K562 (cell line): Measurements from ENCODE around the gene TKT. TPM values are rescaled to one million over a fixed set of nuclear protein-coding genes. Genes with fewer than 3 reads are reported as not detected.

Experiments
- AFF1 ChIP-seq, 2 experiments: fragments of 450-650 bp; IDR thresholded peaks; 2 replicates each; pipeline ENCODE4 v1.6.1; 2018; ENCODE audit warnings: mild to moderate bottlenecking in 2 of 2, low read depth in 1 of 2; ENCODE audit not compliant: partially characterized antibody in 2 of 2
- CBX3 ChIP-seq, 2 experiments: IDR thresholded peaks; 1 replicate in 1 of 2; 2 replicates in 1 of 2; pipeline ENCODE4 v1.6.1; 2012; ENCODE audit warnings: inconsistent platforms in 2 of 2, low read length in 2 of 2, borderline replicate concordance in 1 of 2, control low read depth in 1 of 2
- EGR1 ChIP-seq: fragments of 450-650 bp; conservative IDR thresholded peaks from 2 replicates; pipeline ENCODE4 v1.6.1; 2017; ENCODE audit warnings: mild to moderate bottlenecking
- NFIC ChIP-seq: fragments of 450-650 bp; IDR thresholded peaks from 2 replicates; pipeline ENCODE4 v1.6.1; 2017; ENCODE audit warnings: mild to moderate bottlenecking, inconsistent platforms
- RNF2 ChIP-seq: sonication (generic); IDR thresholded peaks from 2 replicates; pipeline ENCODE4 v1.6.1; 2016
- TFAP4 ChIP-seq: sonication (generic); formaldehyde crosslinking; IDR thresholded peaks from 2 replicates; pipeline ENCODE4 v1.8.0; 2022; ENCODE audit warnings: missing genetic modification reagents, mild to moderate bottlenecking, moderate library complexity, borderline replicate concordance
- THRA ChIP-seq: fragments of 450-650 bp; IDR thresholded peaks from 2 replicates; pipeline ENCODE4 v1.6.1; 2017; ENCODE audit warnings: mild to moderate bottlenecking, moderate library complexity
- ZNF175 ChIP-seq: fragments of 200-800 bp; sonication (Bioruptor generic); IDR thresholded peaks from 2 replicates; pipeline ENCODE4 v1.6.1; 2016; ENCODE audit warnings: low read depth, mild to moderate bottlenecking, missing genetic modification characterization, missing compliant biosample characterization
- ZNF277 ChIP-seq: fragments of 250-450 bp; sonication (Bioruptor Pico); IDR thresholded peaks from 2 replicates; pipeline ENCODE4 v1.8.0; 2022; ENCODE audit warnings: inconsistent platforms, mild to moderate bottlenecking, moderate library complexity, borderline replicate concordance
- ZNF318 ChIP-seq, 2 experiments: fragments of 450-650 bp; IDR thresholded peaks; 2 replicates each; pipeline ENCODE4 v1.6.1; 2016; ENCODE audit warnings: mild to moderate bottlenecking in 2 of 2, borderline replicate concordance in 1 of 2, low read depth in 1 of 2, moderate library complexity in 1 of 2
- polyA plus RNA-seq, 8 experiments: library from polyadenylated mRNA; depleted of rRNA in 4 of 8; stranded (reverse) in 5 of 8; unstranded in 3 of 8; fragments of >200 nt; fragmentation: Nextera tagmentation in 2 of 8; fragmentation: Illumina TruSeq in 1 of 8; extraction: Ambion mirVana in 2 of 8; extraction: Trizol in 1 of 8; gene quantifications; 2 replicates each; pipeline versions ENCODE4 v1.2.1 to v1.2.3, GENCODE V29; 2011 to 2014; ENCODE audit warnings: inconsistent platforms in 1 of 8, missing spikeins in 1 of 8
- total RNA-seq, 7 experiments: library from RNA; depleted of rRNA in 6 of 7; stranded (reverse); fragments of >200 nt in 6 of 7; fragmentation: Illumina TruSeq in 2 of 7; extraction: Trizol in 2 of 7; gene quantifications; 2 replicates each; pipeline versions ENCODE4 v1.2.1 to v1.2.3, GENCODE V29; 2011 to 2021; ENCODE audit warnings: low replicate concordance in 1 of 7

The TKT gene
- total and polyA plus RNA-seq, 9 of the 15 experiments (the other 6 are each of a cell fraction or from before 2014, with no cell fraction given) = 58.1 to 401 (median 187) TPM

- TF ChIP-seq AFF1 (IDR thresholded peaks at IDR 0.05; ENCODE audit: low read depth in 1 of 2, partially characterized antibody in 2 of 2) (no peak), ZNF318 (IDR thresholded peaks at IDR 0.05; ENCODE audit: borderline replicate concordance in 1 of 2, low read depth in 1 of 2) (no peak), ZNF277 (CRISPR knock-in tag) (no peak), ZNF175 (0 out of 2 replicates have a peak, but pooled peaks have one; percentile 66), RNF2 (no peak), EGR1 (no peak), TFAP4 (CRISPR knock-in tag) (no peak), THRA (no peak), NFIC (no peak), CBX3 (IDR thresholded peaks at IDR 0.05; ENCODE audit: borderline replicate concordance in 1 of 2, low read length in 2 of 2) (no peak)
Measured at GRCh38 chr3:53236112-53236841, 19.5 kb downstream of the TKT start (continued).
